ENCODE results near the gene LRFN2. TPM values are rescaled to one million over a fixed set of nuclear protein-coding genes. Genes with fewer than 3 reads are reported as not detected.

LRFN2 gene
- total RNA-seq, 2 experiments from 2014 or later: not detected

DNA sequence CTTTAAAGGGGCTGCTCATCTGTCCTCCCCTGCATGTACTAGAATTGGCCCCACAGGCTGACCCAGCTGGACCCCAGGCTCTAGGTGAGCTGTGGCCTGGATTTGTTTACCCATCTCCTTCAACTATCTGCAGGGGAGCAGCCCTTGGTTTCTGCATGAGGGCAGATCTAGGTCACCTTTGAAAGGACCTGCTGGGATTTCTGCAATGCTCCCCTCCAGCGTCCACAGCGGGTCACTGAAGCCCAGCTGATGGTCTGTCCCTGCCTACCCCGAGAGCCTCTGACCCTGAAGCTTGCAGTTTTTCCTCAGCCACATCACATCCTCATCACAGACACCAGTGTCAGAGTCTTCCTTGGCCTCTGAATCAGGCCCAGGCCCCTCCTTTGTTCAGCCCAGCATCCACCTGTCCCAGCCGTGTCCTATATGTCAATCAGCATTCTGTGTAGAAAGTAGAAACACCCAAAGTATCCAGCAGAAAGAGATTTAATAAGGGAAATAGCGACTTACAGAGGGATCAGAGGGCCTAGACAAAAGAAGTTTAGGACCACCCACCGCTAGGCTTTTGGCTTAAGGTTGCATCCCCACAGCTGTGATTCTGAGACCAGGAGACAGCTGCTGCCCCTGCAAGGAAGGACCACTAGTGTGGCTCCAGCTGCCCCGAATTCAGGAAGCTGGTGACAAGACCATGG, 243.1 kb downstream of the LRFN2 start:
- intact Hi-C loops (cut with DNase I, micrococcal nuclease): no loop called here
- Mint-ChIP-seq H3K9me3 (ENCODE audit: low read depth) (no peaks in the 10 kb centered on the region), H3K27me3 (no peaks in the 10 kb centered on the region), H3K4me3 (no peak overlapping the region), H3K4me1 (no peaks in the 10 kb centered on the region), H3K36me3 (ENCODE audit: low read depth) (no peaks in the 10 kb centered on the region), H3K27ac (no peak overlapping the region)
- no peak for ATAC-seq
- DNase-seq: no peak
- ChIA-PET POLR2A (no interaction called here), CTCF (no interaction called here)

DNA sequence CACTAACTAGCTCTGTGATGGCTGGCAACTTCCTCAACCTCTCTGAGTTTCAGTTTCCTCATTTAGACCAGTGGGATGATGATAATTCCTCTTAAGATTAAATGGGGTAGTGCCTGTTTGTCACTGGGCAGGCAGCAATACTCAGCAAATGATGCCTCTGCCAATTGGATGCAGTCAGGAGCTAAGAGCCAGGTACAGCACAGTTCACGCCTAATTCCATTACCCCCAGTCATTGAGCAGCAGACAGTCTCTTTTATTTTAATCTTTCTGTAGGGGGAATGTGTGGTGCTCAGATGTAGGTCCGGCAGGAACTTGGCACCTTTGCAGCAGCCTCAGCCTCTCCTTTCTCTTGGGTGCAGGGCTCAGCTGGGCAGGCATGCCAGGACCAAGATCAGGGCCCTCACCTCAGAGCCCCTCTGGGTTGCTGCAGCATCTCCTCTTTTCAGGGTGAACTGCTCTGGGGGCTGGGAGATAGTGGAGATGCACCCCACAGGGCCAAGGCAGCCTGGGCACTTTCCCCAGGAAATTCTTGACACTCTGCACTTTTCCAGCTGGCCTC, 243.8 kb downstream of the LRFN2 start:
- Mint-ChIP-seq H3K36me3 (ENCODE audit: low read depth) (no peaks in the 10 kb centered on the region), H3K27ac (no peak overlapping the region), H3K4me3 (no peak overlapping the region), H3K4me1 (no peaks in the 10 kb centered on the region), H3K27me3 (no peaks in the 10 kb centered on the region), H3K9me3 (ENCODE audit: low read depth) (no peaks in the 10 kb centered on the region)
- DNase-seq (no peak), ATAC-seq (no peak)
- ChIA-PET POLR2A (no interaction called here), CTCF (interaction anchor here (0.6 kb wide), 1 partner anchor 679 kb away, joined by 3 read pairs; no protein-coding TSS in a partner anchor)
- intact Hi-C loops (cut with DNase I, micrococcal nuclease): no loop called here

DNA sequence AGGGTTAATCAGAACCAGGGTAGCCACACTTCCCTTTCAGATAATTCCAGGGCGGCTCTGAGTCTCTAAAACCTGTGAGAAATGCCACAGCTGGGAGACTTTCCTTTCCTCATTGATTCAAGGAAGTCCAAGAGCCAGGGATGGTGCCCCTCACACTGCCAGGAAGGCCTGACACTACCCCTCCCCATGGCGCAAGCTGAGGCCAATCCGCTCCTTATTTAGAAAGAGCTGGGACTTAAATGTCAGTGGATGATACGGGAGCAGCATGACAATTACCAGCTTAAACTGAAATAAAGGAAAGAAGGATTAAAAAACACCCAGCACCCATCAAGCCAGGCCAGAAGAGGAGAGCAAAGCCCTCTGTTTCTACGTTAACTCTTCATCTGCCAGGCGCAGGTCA, 244.4 kb downstream of the LRFN2 start:
- no peaks in the 10 kb centered on the region for H3K9me3 Mint-ChIP-seq (ENCODE audit: low read depth)
- H3K27me3 Mint-ChIP-seq: no peaks in the 10 kb centered on the region
- DNase-seq (no peak), ATAC-seq (no peak)
- intact Hi-C loops (cut with DNase I, micrococcal nuclease): no loop called here
- no peak overlapping the region for H3K27ac Mint-ChIP-seq
- ChIA-PET CTCF (interaction anchor here (0.6 to 0.7 kb wide), 3 partner anchors 67 to 679 kb away, joined by 3 to 4 read pairs (median 3); no protein-coding TSS in a partner anchor), POLR2A (no interaction called here)
- H3K4me1 Mint-ChIP-seq: no peaks in the 10 kb centered on the region
- H3K36me3 Mint-ChIP-seq (ENCODE audit: low read depth): no peaks in the 10 kb centered on the region
- no peak overlapping the region for H3K4me3 Mint-ChIP-seq

DNA sequence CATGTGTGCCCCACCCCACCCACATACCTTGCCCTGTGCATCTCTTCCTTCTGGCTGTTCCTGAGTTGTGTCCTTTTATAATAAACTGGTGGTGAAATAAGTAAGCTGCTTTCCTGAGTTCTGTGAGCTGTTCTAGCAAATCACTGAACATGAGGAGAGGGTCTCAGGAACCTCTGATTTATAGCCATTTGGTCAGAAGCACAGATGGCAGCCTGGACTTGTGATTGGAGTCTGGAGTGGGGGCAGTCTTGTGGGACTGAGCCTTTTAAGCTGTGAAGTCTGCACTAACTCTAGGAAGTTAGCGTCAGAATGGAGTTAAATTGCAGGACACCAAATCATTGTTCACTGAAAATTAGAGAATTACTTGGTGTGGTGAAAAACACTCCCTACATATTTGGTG, 245.4 kb downstream of the LRFN2 start:
- H3K36me3 Mint-ChIP-seq (ENCODE audit: low read depth): no peaks in the 10 kb centered on the region
- CTCF ChIA-PET: no interaction called here

More for the DNA sequence above, 245.4 kb downstream of the LRFN2 start:
- Mint-ChIP-seq H3K4me3 (no peak overlapping the region), H3K9me3 (ENCODE audit: low read depth) (no peaks in the 10 kb centered on the region), H3K27ac (no peak overlapping the region), H3K4me1 (no peaks in the 10 kb centered on the region), H3K27me3 (no peaks in the 10 kb centered on the region)
- no peak for DNase-seq
- no peak for ATAC-seq
- POLR2A ChIA-PET: no interaction called here
- intact Hi-C loops (cut with DNase I, micrococcal nuclease): no loop called here
